Activated T-helper 2 cell treated with anti-CD3 and anti-CD28 coated beads, Interferon-gamma antibody, Interleukin-2, Interleukin-4, amounts not matched to agents 10 μg/mL and 5 μg/mL and 100 μg/mL, durations not matched to agents 14 hours and 24 hours and 36 hours (primary cell): ENCODE measurements around the gene FLOT1. TPM values are rescaled to one million over a fixed set of nuclear protein-coding genes. Genes with fewer than 3 reads are reported as not detected.

Experiments
- DNase-seq: peaks from one replicate; pipeline ENCODE4 v3.0.0; 2021; ENCODE audit warnings: low spot score
- H3K27ac Mint-ChIP-seq: one replicate; pipeline ENCODE4 v1.8.0; 2021; ENCODE audit warnings: mixed read lengths
- H3K27me3 Mint-ChIP-seq: one replicate; pipeline ENCODE4 v1.8.0; 2021; ENCODE audit warnings: low read depth, mixed read lengths
- H3K36me3 Mint-ChIP-seq: one replicate; pipeline ENCODE4 v1.8.0; 2021; ENCODE audit warnings: low read depth, mixed read lengths
- H3K4me1 Mint-ChIP-seq: one replicate; pipeline ENCODE4 v1.8.0; 2021; ENCODE audit warnings: low read depth, mixed read lengths
- H3K4me3 Mint-ChIP-seq: one replicate; pipeline ENCODE4 v1.8.0; 2021; ENCODE audit warnings: low read depth, mild to moderate bottlenecking, moderate library complexity, mixed read lengths
- H3K9me3 Mint-ChIP-seq: one replicate; pipeline ENCODE4 v1.8.0; 2021; ENCODE audit warnings: mixed read lengths
- intact Hi-C: fragments of 100-400 bp; cut with micrococcal nuclease; formaldehyde crosslinking; loops from one replicate; pipeline ENCODE4 v1.15.1; 2023
- total RNA-seq: library from RNA; stranded (reverse); gene quantifications from 2 replicates; pipeline ENCODE4 v1.2.3, GENCODE V29; 2022

FLOT1 gene
- total RNA-seq, 1 donor from 2014 or later, result 214 TPM

DNA sequence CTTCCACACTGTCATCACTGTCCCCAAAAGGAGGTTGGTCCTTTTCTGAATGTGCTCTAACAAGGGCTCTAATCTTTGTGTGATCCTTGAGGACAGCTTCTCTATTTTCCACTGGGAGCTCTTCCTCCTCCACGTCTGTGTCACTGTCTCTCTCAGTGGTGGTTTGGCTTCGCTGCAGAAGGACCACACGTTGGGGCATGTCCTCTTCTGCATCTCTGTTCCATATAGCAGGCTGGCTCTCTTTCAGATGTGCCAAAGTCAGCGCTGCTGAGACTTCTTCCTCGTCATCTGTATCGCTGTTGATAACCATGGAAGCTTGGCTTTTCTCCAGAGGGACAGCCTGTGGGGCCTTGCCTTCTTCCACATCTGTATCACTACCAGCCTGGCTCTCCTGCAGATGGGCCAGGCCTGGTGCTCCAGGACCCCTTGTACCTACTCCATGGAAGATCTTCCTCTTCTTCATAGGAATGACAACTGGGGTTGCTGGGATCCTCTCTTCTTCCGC lies 30.0 kb downstream of the FLOT1 start:
- intact Hi-C loops, result no loop called here
- Mint-ChIP-seq H3K27me3 (no peaks in the 10 kb centered on the region), H3K4me3 (peak overlapping the region; percentile 7), H3K36me3 (peaks cover 78% of the 10 kb centered on the region), H3K27ac (peak overlapping the region; percentile 44), H3K4me1 (peaks cover 43% of the 10 kb centered on the region), H3K9me3 (no peaks in the 10 kb centered on the region)
- DNase-seq, result no peak

DNA sequence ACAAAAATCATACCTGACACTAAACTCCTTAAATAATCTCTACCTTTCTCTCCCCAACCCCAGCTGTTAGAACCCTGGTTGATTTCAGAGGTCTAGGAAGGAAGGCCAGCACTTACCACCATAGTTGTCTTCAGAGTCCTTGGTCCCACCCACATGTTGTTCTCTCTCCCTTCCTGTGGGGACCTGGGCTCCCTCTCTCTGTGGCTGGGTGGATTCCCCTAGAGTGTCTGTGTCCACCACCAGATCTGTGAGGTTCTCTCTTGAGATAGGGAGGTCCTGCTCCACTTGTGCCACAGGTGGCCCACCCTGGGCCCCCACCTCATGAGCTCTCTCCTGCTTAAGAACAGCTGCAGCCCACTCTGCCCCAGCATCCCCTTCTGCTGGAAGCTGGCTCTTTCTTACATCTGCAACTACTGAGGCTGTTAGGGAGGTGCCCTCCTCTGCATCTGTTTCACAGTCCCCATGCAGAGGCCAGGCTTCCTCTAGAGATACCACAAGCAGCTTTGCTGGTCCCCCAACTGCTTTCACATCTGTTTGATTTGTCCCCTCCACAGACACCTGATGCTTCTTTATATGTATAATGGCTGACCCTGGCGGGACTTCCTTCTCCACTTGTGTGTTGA lies 30.6 kb downstream of the FLOT1 start:
- H3K27ac Mint-ChIP-seq, result peak overlapping the region; percentile 44
- H3K4me3 Mint-ChIP-seq, result peak overlapping the region; percentile 7
- intact Hi-C loops, result no loop called here
- no peaks in the 10 kb centered on the region for H3K27me3 Mint-ChIP-seq
- H3K36me3 Mint-ChIP-seq, result peaks cover 79% of the 10 kb centered on the region
- no peaks in the 10 kb centered on the region for H3K9me3 Mint-ChIP-seq
- no peak for DNase-seq
- peaks cover 43% of the 10 kb centered on the region for H3K4me1 Mint-ChIP-seq

DNA sequence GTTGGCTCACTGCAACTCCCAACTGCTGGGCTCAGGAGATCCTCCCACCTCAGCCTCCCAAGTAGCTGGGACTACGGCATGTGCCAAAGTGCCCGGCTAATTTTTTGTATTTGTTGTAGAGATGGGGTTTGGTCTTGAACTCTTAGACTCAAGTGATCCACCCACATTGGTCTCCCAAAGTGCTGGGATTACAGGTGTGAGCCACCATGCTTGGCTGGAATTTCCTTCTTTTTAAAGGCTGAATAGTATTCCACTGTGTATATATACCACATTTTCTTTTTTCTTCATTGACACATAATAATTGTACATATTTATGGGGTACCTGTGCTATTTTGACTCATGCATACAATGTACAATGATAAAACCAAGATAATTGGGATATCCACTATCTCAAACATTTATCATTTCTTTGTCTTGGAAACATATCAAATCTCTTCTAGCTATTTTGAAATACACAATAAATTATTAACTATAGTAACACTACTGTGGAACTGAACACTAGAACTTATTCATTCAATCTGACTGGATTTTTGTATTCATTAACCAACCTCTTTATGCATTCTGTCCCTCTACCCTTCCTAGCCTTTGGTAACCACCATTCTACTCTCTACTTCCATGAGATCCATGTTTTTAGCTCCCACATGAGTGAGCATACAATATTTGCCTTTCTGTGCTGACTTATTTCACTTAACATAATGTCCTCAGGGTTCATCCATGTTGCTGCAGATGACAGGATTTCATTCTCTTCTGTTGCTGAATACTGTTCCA lies 33.2 kb downstream of the FLOT1 start:
- peaks cover 77% of the 10 kb centered on the region for H3K36me3 Mint-ChIP-seq

DNA sequence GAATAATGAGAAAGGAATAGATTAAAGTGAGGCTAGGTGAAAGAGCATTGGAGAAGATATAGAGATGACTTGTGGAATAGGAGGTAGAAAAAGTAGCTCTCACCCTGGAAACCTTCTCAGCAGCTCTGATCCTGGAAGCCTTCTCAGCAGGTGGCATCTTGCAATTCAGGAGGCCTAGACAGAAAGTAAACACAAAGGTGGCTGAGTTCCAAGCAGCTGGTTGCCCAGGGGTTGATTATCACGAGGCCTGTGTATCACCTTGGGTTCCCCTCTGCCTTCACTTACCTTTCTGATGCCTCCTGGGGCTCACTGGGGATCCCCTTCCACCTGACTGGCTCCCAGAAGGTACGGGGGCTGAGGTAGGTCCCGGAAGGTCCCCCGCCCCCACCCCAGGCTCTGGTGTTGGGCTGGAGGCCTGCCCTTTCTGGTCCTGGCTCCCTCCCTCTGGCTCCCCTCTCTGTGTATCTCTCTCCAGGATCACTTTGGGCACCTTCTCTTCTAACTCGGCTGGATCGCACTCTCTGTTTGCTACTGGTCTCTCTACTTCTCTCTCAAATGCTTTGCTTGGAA lies 35.1 kb downstream of the FLOT1 start:
- H3K36me3 Mint-ChIP-seq, result peaks cover 77% of the 10 kb centered on the region
- H3K4me1 Mint-ChIP-seq, result peaks cover 16% of the 10 kb centered on the region
- intact Hi-C loops, result no loop called here
- DNase-seq, result no peak
- peak overlapping the region; percentile 36 for H3K27ac Mint-ChIP-seq
- no peaks in the 10 kb centered on the region for H3K27me3 Mint-ChIP-seq
- no peak overlapping the region for H3K4me3 Mint-ChIP-seq
- no peaks in the 10 kb centered on the region for H3K9me3 Mint-ChIP-seq

More for the DNA sequence above, 33.2 kb downstream of the FLOT1 start:
- Mint-ChIP-seq H3K4me1 (peaks cover 26% of the 10 kb centered on the region), H3K9me3 (no peaks in the 10 kb centered on the region), H3K4me3 (no peak overlapping the region), H3K27me3 (no peaks in the 10 kb centered on the region), H3K27ac (no peak overlapping the region)
- intact Hi-C loops, result no loop called here
- DNase-seq, result no peak

DNA sequence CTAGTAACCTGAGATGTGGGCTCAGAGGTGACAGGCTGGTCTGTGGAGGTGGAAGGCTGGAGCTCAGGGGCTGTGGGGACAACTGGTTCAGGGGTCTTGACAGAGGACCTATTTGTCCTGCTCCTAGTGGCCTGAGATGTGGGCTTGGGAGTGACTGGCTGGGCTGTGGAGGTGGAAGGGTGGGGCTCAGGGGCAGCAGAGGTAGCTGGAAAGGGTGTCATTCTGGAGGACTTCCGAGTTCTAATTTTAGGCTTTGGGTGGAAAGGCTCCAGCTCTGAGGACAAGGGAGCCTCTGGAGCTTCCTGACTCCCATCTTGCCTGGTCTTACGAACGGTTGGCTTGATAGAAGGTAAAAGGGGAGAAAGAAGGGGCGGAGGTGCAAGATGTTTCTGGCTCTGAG lies 36.9 kb downstream of the FLOT1 start:
- Mint-ChIP-seq H3K27me3 (no peaks in the 10 kb centered on the region), H3K36me3 (peaks cover 68% of the 10 kb centered on the region), H3K9me3 (no peaks in the 10 kb centered on the region), H3K27ac (no peak overlapping the region), H3K4me3 (no peak overlapping the region), H3K4me1 (peaks cover 2% of the 10 kb centered on the region)
- intact Hi-C loops, result no loop called here
- DNase-seq, result no peak

DNA sequence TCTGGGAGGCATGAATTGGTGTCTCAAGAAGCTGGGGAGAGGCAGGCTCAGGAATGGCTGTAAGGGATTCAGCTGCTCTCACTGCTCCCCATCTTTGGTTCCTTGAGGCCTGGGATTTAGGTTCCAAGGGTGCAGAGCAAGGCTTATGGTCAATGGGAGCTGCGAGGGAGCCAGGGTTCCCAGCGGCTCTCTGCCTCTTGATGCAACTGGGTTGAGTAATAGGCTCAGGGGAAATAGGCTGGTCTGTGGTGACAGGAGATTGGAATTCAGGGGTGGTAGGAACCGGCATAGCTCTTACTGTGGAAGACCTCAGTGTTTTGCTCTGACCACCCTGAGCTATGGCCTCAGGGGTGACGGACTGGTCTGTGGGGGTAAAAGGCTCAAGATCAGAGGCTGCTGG lies 38.7 kb downstream of the FLOT1 start:
- Mint-ChIP-seq H3K27me3 (no peaks in the 10 kb centered on the region), H3K4me1 (peaks cover 2% of the 10 kb centered on the region), H3K4me3 (no peak overlapping the region), H3K36me3 (peaks cover 69% of the 10 kb centered on the region), H3K27ac (no peak overlapping the region), H3K9me3 (no peaks in the 10 kb centered on the region)
- DNase-seq, result no peak
- intact Hi-C loops, result no loop called here

DNA sequence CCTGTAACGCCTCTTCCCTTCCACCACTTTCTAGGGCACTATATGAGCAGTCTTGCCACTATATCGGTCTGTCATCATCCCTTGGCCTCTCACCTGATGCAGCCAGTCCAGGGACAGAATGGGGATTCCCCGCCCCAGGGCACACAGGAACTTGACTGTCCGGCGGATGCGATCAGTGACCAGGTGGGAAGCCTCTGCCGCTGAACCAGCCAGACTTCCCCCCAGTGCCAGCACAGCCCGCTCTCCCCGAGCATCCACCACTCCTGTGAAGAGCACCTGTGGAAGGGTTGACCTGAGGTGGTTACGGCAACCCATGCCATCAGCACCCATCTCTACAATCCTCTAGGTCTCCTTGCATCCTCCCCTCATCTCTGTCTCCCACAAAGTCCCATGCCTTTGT lies 39.5 kb downstream of the FLOT1 start:
- H3K36me3 Mint-ChIP-seq, result peaks cover 66% of the 10 kb centered on the region

DNA sequence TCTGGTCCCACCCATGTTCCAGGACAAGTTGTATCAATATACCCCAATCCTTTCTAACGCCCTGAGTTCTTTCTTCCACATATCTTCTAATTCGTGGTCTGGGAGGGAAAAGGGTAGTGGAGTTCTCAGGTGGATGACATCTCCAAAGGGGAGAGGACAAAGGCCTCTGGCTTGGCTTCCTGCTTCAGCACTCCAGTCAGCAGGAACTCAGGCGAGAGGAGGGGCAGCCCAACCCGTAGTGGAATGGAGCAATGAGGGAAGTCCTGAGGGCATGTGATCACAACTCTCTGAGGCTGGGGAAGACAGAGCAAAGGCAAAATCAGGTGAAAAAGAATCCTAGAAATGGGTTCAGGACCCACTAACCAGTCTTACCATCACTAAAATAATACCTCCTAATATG lies 42.1 kb downstream of the FLOT1 start:
- H3K4me3 Mint-ChIP-seq, result no peak overlapping the region
- no peaks in the 10 kb centered on the region for H3K9me3 Mint-ChIP-seq
- intact Hi-C loops, result no loop called here
- DNase-seq, result no peak
- no peaks in the 10 kb centered on the region for H3K27me3 Mint-ChIP-seq
- peaks cover 1% of the 10 kb centered on the region for H3K4me1 Mint-ChIP-seq
- H3K27ac Mint-ChIP-seq, result no peak overlapping the region
- H3K36me3 Mint-ChIP-seq, result peaks cover 48% of the 10 kb centered on the region

More for the DNA sequence above, 39.5 kb downstream of the FLOT1 start:
- H3K4me3 Mint-ChIP-seq, result no peak overlapping the region
- no peaks in the 10 kb centered on the region for H3K27me3 Mint-ChIP-seq
- peaks cover 2% of the 10 kb centered on the region for H3K4me1 Mint-ChIP-seq
- intact Hi-C loops, result no loop called here
- no peak overlapping the region for H3K27ac Mint-ChIP-seq
- DNase-seq, result no peak
- no peaks in the 10 kb centered on the region for H3K9me3 Mint-ChIP-seq

DNA sequence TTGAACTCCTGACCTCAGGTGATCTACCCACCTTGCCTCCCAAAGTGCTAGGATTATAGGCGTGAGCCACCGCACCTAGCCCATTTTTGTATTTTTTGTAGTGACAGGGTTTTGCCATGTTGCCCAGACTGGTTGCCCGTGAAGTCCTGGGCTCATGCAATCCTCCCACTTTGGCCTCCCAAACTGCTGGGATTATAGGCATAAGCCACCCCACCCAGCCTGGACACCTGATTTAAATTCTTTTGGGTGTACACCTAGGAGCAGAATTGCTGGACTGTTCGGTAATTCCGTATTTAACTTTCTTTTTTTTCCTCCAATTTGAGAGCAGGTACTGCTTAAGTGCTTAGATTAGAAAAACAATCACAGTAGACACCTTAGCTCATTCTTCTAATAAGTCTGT lies 46.1 kb downstream of the FLOT1 start:
- H3K36me3 Mint-ChIP-seq, result peaks cover 13% of the 10 kb centered on the region
- no peak overlapping the region for H3K4me3 Mint-ChIP-seq
- DNase-seq, result no peak
- H3K27me3 Mint-ChIP-seq, result no peaks in the 10 kb centered on the region
- no peaks in the 10 kb centered on the region for H3K9me3 Mint-ChIP-seq
- H3K27ac Mint-ChIP-seq, result no peak overlapping the region
- intact Hi-C loops, result no loop called here
- peaks cover 1% of the 10 kb centered on the region for H3K4me1 Mint-ChIP-seq

DNA sequence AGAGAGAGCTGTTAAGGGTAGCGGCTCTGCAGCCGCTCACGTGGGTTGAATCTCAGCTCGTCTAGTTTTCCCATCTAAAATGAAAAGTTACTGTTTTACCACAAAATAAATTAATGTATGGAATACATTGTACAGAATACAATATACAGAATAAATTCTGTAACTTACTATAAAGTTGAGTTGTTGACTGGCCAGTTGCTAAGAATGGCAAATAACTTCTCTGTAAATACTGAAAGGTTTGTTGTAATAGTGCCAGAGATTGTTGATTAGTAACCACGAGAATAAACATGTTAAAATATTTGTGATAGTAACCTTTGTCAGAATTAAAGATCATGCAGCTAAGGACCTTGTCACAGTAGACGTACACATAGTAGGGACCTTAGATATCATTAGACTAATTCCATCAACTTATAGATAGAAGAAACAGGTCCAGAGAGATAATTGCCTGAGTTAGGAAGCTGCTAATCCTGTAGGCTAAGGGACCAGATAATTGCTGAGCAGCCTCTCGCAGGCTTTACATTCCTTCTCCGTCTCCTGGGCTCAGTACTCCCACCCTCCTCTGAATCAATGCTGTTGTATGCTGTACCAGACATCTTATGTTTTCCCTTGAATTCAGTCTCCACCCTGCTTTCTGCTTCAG lies 51.2 kb downstream of the FLOT1 start:
- H3K27me3 Mint-ChIP-seq, result no peaks in the 10 kb centered on the region
- peaks cover 6% of the 10 kb centered on the region for H3K36me3 Mint-ChIP-seq
- no peaks in the 10 kb centered on the region for H3K9me3 Mint-ChIP-seq
- peak overlapping the region; percentile 24 for H3K27ac Mint-ChIP-seq
- intact Hi-C loops, result no loop called here
- DNase-seq, result no peak
- peak overlapping the region; percentile 97 for H3K4me3 Mint-ChIP-seq
- peaks cover 31% of the 10 kb centered on the region for H3K4me1 Mint-ChIP-seq

DNA sequence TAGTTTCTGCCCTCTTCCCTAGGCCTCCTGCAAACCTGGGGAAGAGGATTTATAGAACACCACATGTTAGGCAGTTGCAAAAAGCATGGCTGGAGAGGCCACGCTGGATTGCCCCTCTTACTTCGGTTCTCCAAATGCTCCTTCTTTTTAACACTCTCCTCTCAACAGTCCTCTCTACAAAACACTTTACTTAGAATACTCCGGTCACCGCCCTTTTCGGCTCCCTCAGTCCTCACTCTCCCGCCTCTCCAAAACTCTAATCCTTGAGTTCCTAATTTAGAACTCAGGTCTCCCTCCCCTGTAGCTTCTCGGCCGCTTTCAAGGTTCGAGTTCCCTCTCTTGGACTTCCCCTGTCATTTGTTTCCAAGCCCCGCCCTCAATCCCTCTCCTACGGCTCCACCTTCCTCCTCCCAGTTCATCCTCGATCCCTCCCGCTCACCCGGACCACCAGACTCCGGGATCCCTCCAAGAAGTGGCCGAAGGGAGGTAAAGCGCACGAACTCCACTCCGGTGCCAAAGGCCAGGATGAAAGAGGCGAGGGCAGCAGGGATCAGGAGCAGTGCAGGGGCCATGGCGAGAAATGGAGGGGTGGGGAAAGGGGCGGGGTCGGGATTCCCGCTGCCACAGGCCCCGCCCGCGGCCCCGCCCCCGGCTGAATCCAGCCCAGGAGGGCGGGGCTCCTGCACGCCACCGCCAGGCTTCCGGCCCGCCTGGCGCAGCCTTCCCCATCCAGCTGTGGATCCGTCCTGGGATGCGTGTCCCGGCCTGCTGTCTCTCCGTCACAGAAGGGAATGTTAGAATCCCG lies 51.9 kb downstream of the FLOT1 start, which contains the start of gene NRM:
TSS of gene NRM (minus strand) at position 582 of the 805 bp plus-strand sequence. CDS start at position 572, 10 bp downstream.
- H3K4me3 Mint-ChIP-seq, result peak within 1 kb of the TSS; percentile 97
- H3K27ac Mint-ChIP-seq, result peak within 1 kb of the TSS; percentile 82
- peak; percentile 56 for DNase-seq
- H3K27me3 Mint-ChIP-seq, result no peaks in the 10 kb centered on the region
- peaks cover 13% of the 10 kb centered on the region for H3K36me3 Mint-ChIP-seq
- H3K4me1 Mint-ChIP-seq, result peaks cover 31% of the 10 kb centered on the region
- intact Hi-C loops, result no loop called here
- H3K9me3 Mint-ChIP-seq, result no peaks in the 10 kb centered on the region

DNA sequence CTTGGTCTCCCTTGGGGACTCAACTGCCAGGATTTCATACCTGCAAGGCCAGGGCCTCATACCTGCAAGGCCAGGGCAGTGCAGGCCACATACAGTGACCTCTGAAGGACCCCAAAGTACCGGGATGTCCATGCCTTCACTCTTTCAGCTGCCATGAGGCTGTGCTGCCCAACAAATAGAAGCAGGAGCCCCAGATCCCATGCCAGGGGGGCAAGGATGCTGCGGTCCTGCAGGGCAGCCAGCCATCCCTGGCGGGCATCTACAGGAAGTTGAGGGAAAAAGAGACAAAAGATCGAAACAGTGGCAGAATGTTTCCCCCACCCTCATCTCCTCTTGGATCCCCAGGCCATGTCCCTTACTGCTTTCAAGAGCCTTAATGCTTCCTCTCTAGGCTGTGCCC lies 52.5 kb downstream of the FLOT1 start:
- DNase-seq, result no peak
- peaks cover 20% of the 10 kb centered on the region for H3K36me3 Mint-ChIP-seq
- no peaks in the 10 kb centered on the region for H3K27me3 Mint-ChIP-seq
- H3K9me3 Mint-ChIP-seq, result no peaks in the 10 kb centered on the region
- intact Hi-C loops, result loop anchor here (5.0 kb wide), 2 partner anchors 133 to 962 kb away; partner anchors contain the start of genes BAG6, GNL1 and PRR3
- peak overlapping the region; percentile 97 for H3K4me3 Mint-ChIP-seq
- peak overlapping the region; percentile 82 for H3K27ac Mint-ChIP-seq
- H3K4me1 Mint-ChIP-seq, result peaks cover 31% of the 10 kb centered on the region
